ENCODE measurements around the gene ANO7.

Gene ANO7

DNA sequence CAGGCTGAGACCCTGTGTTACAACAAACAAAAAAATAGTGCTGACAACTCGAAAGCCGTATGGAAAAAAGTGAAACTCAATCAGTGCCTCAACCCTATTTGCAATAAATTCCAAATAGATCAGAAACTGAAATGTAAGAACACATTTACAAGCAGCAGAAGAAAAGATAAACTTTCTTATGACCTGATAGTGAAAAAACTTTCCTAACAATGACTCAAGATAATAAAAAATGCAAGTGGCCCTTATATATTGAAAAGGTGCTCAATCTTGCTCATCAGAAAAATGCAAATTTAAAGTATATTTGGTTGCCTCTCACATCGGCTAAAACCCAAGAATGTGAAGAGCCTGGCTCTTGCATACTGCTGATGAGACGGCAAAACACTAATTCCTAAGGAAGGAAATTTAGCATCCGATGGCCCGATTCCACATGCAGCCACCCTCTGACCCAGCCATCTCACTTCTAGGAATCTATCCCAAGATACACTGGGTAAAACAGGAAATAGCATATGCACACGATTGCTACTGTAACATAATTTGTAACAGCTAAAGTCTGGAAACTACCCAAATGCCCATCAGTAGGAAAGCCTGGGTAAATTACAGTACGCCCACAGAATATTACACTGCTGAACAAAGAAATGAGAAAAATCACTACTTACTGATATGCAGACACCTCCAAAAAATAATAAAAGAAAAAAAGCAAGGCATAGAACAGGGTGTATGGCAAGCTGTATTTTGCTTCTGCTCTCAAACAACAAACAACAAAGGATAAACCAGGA is 70.2 kb downstream of the ANO7 start:
- DNase-seq = no peak

DNA sequence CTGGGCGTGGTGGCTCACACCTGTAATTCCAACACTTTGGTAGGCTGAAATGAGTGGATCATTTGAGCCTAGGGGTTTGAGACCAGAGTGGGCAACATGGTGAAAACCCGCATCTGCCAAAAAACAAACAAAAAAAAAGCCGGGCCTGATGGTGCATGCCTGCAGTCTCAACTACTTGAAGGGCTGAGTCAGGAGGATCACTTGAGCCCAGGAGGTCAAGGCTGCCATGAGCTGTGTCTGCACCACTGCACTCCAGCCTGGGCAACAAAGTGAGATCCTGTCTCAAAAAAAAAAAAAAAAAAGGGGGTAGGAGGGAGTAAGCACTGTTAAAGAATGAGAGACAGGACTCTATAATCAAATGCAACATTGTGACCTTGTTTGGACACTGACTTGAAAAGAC is 72.4 kb downstream of the ANO7 start:
- DNase-seq = no peak

DNA sequence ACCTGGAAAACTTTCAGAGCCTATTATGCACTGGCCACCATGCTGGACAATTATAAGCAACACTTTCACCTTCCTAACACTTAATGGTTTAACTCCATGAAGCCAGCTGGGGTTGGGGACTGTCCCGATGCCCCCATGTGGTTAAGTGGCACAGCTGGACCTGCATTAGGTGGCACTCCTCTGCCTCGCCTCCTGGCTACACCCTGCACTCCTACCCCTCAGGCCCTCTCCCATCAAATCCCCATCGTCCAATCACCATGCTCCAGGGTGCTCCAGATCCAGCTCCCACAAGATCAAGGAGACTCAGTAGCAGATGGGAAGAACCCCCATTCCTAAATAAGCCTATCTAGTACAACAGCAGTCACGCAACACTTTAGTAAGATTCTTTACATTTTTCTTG is 73.2 kb downstream of the ANO7 start:
- DNase-seq = no peak

DNA sequence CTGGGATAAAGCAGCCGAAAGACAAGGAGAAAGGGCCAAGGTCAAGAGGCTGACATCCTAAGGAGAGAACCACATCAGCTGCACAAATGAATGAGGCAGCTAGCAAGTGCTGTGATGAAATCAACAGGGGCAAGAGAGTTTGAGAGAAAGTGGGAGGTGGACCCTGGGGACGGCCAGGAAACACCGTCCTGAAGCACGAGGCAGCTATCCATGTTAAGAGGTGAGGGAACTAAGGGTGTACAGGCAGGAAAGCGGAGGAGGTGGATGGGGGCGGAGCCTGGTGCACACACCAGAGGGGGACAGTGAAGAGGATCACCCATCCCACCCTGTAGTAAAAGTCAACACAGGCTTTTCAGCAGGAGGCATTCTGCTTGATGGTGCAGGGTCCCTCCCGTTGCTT is 74.6 kb downstream of the ANO7 start:
- DNase-seq = no peak

DNA sequence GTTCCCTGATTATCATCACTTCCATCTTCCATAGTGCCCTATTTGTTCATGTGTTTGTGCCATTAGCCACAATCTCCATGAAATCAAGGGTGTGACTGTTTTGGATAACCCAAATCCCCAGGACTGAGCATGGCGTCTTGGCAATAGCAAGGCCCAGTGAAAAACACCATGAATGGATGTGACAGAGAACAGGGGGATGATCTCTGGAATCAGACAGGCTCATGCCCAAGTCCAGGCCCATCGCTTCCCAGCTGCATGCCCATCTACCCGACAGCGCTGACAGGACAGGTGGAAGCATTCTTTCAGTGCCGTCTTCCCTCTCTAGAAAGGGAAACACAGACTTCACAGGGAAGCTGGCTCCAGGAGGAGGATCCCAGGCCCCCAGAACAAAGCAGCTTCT is 77.0 kb downstream of the ANO7 start:
- no peak for DNase-seq

DNA sequence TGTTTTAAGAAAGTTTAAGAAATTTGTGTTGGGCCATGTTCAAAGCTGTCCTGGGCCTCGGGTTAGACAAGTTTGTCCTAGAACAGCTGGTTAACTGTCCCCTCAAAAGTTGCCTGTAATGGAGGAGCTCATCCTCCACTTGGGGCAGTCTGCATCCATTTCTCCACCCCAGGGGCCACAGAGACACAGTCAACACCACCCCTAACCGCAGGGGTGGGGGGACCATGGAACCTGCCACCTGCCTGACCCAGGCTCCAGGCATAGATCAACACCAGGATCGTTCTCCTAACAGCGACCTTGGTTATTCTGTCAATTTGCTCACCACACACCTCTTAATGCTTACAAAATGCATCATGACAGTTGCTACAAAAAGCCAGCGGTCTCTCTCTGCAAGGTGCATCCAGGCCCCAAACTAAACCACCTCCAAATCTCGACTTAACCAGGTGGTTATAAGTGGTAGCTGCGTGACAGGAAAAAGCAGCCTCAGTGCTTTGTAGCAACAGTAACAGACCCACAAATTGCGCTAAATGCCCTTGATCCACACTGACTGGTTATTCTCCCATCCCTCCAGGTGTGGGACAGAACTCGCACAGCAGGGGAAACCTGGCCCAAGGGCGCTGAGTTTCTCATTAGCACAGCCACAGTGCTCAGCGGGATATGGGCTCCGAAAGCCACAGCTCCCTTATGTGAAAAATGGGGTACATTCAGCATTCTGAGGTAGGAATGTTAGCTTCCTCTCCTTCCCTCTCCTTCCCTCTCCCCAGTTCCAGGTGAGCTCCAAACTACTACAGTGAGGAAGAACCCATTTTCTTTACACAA is 79.0 kb downstream of the ANO7 start:
- DNase-seq = no peak

DNA sequence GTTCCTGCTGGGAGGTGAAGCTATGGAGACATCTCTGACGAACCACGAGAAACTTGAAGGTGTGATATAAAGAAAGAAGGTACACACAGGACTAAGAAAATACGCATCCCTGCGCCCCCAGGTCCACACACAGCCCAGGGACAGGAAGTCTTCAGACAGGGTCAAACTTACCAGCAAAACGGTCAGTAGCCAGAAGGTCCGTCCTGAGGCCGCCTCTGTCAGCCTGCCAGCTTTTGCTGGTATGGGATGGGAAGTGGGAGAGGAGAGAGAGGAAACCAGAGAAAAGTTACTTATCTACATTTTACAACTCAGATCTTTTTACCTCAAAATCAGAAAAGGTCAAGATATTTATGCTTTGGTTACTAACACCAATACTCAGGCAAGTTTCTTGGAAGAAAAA is 79.8 kb downstream of the ANO7 start:
- DNase-seq = no peak

DNA sequence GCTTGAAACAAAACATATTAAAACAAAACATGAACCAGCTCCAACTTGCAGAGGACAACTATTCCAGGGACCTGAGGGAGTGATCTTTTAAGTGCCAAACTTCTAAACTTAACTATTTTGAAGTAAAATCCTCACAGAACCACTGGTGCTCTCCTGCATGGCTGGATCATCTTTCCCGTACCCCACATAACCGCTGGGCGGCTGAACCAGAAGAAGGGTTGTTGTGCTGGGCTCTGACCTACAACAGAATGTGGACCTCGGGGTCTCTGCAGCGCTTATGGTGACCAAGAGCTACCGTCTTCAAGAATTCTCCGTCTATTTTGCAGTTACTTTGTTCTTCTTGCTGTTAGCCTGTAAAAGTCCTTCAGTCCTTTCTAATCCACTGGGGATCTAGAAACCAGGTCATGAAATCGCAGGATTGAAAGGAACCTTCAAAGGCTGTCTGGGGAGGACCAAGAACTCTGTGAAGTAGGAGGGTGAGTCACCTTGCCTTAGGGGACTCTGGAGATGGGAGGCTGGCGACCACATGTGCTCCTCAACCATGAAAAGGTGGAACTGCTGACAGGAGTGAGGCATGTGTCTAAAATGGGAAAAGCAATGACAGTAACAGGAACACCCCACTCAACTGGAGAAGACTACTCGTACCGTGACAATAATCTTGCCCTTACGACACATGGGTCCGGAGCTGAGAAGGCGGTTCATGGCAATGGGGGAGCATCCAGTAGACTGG is 80.4 kb downstream of the ANO7 start:
- no peak for DNase-seq

DNA sequence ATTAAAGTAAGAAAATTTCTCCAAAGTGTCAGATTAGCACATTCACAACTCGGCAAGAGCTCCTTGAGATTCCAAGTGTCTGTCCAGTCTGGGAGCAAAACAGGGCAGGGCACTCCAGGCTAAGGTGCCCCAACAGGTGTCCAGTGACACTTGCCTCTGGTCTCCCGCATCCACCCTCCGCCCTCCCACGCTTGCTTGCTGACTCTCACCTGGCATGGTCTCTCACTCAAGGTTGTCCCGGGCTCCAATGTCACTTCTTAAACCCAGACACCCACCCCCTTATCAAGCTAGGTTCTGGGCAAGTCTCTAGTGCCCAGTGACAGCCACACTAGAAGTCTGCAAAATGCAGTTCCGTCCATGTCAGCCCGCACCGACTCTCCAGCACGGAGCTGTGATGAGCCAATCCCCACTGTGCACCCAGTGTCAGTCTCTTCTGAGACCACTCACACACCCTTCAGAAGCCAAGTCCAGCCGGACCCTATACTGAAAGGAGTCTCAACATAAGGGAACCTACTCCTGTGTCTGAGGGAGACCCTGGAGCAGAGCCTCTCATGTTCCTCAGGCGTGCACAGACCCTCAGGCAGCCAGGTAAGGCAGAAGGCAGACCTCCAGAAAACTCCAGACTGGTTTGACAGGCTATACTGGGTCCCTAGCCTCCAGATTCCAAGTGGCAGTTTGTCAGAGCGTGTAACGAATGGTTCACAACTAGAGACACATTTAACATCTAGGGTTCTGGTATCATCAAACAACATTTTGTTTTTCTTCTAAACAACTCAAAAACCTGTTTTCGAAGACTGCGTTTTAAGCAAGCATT is 81.4 kb downstream of the ANO7 start:
- no peak for DNase-seq

DNA sequence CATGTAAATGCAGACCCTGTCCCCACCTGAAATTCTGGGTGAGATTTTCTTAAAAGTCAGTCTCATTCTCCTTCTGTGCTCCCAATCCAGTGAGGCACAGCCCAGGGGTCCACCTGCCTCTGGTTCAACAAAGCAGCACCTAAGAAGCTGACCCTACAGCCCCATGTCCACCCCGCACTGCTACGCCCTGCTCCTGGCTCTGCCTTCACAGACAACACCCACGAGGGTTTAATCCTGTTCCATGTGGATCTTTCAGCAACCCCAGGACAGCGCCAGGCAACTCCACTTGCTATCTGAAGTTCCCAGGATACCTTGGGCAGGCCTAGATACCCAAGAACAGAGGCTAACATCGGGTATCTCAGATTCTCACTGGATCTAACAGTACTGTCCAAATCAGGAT is 82.1 kb downstream of the ANO7 start:
- DNase-seq = no peak

DNA sequence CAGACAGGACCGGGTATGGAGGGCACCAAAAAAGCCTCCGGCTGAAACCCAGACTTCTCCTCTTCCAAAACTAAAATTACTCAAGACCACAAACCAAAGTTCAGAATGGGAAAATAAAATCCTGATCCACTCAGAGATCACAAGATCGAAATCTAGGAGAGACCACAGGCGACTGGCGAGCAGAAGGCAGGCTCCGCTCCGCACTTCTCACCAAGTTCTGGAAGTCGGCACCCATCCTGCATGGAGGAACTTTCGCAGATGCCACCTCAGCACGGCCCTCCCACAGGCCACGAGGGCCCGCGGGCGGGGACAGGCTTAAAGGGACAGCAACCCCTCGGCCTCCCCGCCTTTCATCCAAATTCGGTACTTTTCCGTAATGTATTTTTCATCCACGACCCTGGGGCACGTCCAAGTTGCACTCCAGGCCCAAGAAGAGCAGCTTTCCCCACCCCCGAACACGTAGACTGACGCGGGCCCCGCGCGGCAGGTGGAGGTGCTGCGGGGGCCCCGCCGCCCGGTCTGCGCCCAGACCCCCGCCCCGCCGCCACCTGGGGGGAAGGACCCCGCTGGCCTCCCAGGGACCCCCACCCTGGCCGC is 83.3 kb downstream of the ANO7 start:
- DNase-seq = no peak

DNA sequence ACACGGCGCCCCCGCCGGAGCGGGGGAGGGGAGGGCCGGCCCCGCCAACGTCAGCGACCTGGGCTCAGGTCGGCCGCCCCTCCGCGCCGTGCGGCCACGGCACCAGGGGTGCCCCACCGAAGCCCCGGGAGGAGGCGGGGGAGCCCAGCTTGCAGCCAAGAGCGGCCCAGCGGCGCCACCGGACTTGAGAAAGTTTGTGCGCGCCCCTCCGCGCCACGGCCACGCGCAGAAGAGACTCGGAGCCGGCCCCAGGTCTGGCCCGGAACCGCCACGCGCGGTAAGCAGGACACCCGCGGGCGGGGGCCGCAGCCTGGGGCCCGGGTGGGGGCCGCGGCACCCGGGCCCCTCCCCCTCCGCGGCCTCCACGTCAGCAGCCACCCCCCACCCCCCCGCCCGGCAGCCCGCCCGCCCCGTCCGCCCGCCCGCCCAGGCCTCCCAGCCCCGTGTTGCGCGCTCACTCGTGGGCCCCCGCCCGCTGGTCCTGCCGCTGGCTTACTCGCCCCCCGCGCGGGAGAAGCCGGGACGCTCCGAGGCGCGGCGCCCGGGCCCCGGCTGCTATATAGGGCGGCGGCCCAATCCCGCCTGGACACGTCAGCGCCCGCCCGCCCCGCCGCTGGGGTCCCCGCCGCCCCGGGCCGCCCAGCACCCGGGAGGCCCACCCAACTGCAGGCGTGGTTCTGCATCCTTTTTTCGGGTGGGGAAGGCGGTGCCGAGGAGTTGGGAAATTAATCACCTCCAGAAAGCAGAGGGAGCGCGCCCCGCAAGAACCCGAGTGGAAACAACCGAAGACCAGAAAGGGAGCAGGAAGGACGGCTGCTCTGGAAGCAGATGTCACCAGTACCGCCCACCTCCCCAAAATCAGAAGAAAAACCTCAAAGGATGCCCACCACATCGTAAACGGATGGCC is 84.1 kb downstream of the ANO7 start:
- DNase-seq = no peak

DNA sequence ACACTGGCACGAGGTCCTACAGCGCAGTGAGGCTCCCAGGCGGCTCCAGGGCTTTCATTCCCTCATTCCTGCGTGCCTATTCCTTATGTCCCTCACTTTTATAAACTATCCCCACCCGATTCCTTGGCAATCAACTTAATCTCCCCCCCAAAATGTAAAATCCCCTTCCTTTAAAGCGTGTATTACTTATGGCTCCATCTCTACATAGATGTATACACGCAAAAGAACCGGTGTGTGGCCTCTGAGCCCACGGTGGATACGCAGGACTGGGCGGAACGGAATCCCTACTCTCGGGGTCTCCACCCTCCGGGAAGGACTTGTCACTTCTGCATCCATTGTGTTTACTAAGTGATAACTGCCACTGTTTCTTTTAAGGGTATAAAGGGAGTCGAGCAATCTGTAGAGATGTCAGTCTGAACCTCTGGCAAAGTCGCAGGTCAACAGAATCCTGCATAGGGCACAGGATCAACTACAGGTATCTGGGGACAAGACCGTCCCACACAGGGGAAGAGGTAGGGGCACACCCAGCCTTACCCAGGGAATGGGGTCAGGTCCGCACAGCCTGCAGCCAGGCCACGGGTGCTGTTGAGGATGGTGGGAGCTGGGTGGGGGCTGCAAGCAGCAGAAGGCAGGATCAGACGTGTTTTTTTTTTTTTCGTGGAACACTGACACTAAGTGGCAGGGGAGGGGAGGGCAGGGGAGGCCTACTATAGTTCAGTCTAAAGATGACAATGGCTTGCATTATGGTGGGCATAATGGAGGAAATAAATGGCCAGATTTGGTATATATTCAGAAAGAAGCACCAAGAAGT is 84.9 kb downstream of the ANO7 start:
- DNase-seq = no peak

DNA sequence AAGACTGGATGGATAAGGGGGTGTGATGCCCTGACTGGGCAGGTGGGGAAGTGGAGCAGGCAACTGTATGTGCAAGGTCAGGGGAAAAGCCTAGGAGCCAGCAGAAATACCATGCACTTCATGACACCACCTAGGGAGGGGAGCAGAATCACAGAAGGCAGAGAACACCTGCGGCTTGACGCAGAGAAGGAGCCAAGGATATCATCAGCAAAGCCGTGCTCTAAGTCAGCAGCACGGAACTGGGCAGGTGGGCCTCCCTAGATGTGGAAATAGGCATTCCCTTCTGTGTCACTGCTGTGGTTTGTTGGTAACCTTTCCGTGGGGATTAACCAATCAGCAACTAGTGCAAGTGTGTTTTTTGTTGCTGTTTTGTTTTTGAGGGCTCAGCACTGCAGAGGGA is 85.7 kb downstream of the ANO7 start:
- DNase-seq = no peak
